GM12878 (cell line): ENCODE results near the gene ACTA2.

ENCODE experiments used
- CTCF ChIP-seq, 3 experiments: IDR thresholded peaks in 2 of 3; conservative IDR thresholded peaks in 1 of 3; 2 replicates each; pipeline ENCODE4 v1.5.1; 2011; ENCODE audit warnings: low read depth in 3 of 3, low read length in 3 of 3, mild to moderate bottlenecking in 3 of 3, control low read depth in 2 of 3, moderate library complexity in 2 of 3, inconsistent platforms in 1 of 3, mixed read lengths in 1 of 3; ENCODE audit not compliant: control insufficient read depth in 2 of 3, insufficient read depth in 1 of 3; ENCODE audit errors: extremely low read depth in 1 of 3
- SMC3 ChIP-seq: IDR thresholded peaks from 2 replicates; pipeline ENCODE4 v1.6.1; 2011; ENCODE audit warnings: low read length, improper control_type of control experiment, borderline replicate concordance
- ZBTB33 ChIP-seq: fragments of 450-650 bp; IDR thresholded peaks from 2 replicates; pipeline ENCODE4 v1.6.1; 2017; ENCODE audit warnings: mild to moderate bottlenecking
- TF ChIP-seq, protein P1 (sequence below): IDR thresholded peaks from 2 replicates; pipeline ENCODE4 v1.6.1; 2012; ENCODE audit warnings: low read depth, low read length, improper control_type of control experiment

GRCh38 chr10:88908194-88908593 is 44.4 kb downstream of the ACTA2 start:
- TF ChIP-seq CTCF (IDR thresholded peaks at IDR 0.05 in 2 of 3, conservative IDR thresholded peaks at IDR 0.05 in 1 of 3; ENCODE audit: control insufficient read depth in 2 of 3, extremely low read depth in 1 of 3, insufficient read depth in 1 of 3, low read depth in 3 of 3, low read length in 3 of 3) (no peak), ZBTB33 (no peak), SMC3 (no peak)
- TF ChIP-seq, protein P1, sequence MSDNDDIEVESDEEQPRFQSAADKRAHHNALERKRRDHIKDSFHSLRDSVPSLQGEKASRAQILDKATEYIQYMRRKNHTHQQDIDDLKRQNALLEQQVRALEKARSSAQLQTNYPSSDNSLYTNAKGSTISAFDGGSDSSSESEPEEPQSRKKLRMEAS: no peak
